ENCODE results near the gene SNU13.
"Not testable (repeated sequence)": the region's sequence is repeated elsewhere in the genome, so short reads cannot be mapped to it uniquely, and the experiment has no call there.

Gene SNU13

GRCh38 chr22:41634610-41635009 is 54.1 kb downstream of the SNU13 start:
- not testable (repeated sequence) for H2AK5ac ChIP-seq (ENCODE audit: low read depth, low read length); H2BK15ac ChIP-seq (ENCODE audit: low read length); H3K4me2 ChIP-seq (ENCODE audit: insufficient read depth, low read length, poor library complexity, severe bottlenecking); H3K18ac ChIP-seq (ENCODE audit: low read length); H2BK5ac ChIP-seq (ENCODE audit: low read length); H2BK120ac ChIP-seq (ENCODE audit: low read depth, low read length); H2AFZ ChIP-seq (ENCODE audit: low read length); H3K27me3 ChIP-seq (ENCODE audit: control insufficient read depth in 3 of 3, insufficient read depth in 3 of 3, low read depth in 1 of 3, low read length in 3 of 3); H4K8ac ChIP-seq (ENCODE audit: low read depth, low read length); H3K79me1 ChIP-seq (ENCODE audit: low read depth, low read length); H3K4ac ChIP-seq (ENCODE audit: low read length); H3K27ac ChIP-seq (replicated peaks; ENCODE audit: low read length); DNase-seq (ENCODE audit: low spot score); H3K14ac ChIP-seq (ENCODE audit: low read length); H2BK12ac ChIP-seq (ENCODE audit: low read length); H3K9me3 ChIP-seq (replicated peaks in 1 of 2; ENCODE audit: control insufficient read depth in 2 of 2, insufficient read depth in 1 of 2, low read depth in 1 of 2, low read length in 2 of 2); H3K4me1 ChIP-seq (ENCODE audit: control insufficient read depth in 2 of 2, insufficient read depth in 1 of 2, low read depth in 1 of 2, low read length in 2 of 2); H3K23ac ChIP-seq (ENCODE audit: low read depth, low read length, poor library complexity); H3K4me3 ChIP-seq (ENCODE audit: low read length in 2 of 2); H4K91ac ChIP-seq (ENCODE audit: low read depth, low read length, poor library complexity); H3K9ac ChIP-seq (ENCODE audit: low read depth, low read length, poor library complexity)
- no CpG with 5 or more reads among the region's 8 CpGs for WGBS, 2 donors (ENCODE audit: extremely low coverage in 2 of 2, insufficient read length in 2 of 2, insufficient replicate concordance in 1 of 2)
- H3K36me3 ChIP-seq (replicated peaks in 1 of 2; ENCODE audit: control insufficient read depth in 2 of 2, insufficient read depth in 2 of 2, low read length in 2 of 2): peaks cover 45 to 88% of the 10 kb centered on the region in 2 donors

GRCh38 chr22:41631615-41632014 is 57.1 kb downstream of the SNU13 start:
- not testable (repeated sequence) for H3K4ac ChIP-seq (ENCODE audit: low read length); H2BK15ac ChIP-seq (ENCODE audit: low read length); H3K27ac ChIP-seq (replicated peaks; ENCODE audit: low read length); DNase-seq (ENCODE audit: low spot score); H3K4me2 ChIP-seq (ENCODE audit: insufficient read depth, low read length, poor library complexity, severe bottlenecking); H3K79me1 ChIP-seq (ENCODE audit: low read depth, low read length); H3K9ac ChIP-seq (ENCODE audit: low read depth, low read length, poor library complexity); H4K8ac ChIP-seq (ENCODE audit: low read depth, low read length); H3K27me3 ChIP-seq (ENCODE audit: control insufficient read depth in 3 of 3, insufficient read depth in 3 of 3, low read depth in 1 of 3, low read length in 3 of 3); H3K23ac ChIP-seq (ENCODE audit: low read depth, low read length, poor library complexity); H3K4me3 ChIP-seq (ENCODE audit: low read length in 2 of 2); H3K14ac ChIP-seq (ENCODE audit: low read length); H2BK120ac ChIP-seq (ENCODE audit: low read depth, low read length); H3K4me1 ChIP-seq (ENCODE audit: control insufficient read depth in 2 of 2, insufficient read depth in 1 of 2, low read depth in 1 of 2, low read length in 2 of 2); H2AK5ac ChIP-seq (ENCODE audit: low read depth, low read length); H2BK12ac ChIP-seq (ENCODE audit: low read length); H2BK5ac ChIP-seq (ENCODE audit: low read length); H3K18ac ChIP-seq (ENCODE audit: low read length); H2AFZ ChIP-seq (ENCODE audit: low read length); H4K91ac ChIP-seq (ENCODE audit: low read depth, low read length, poor library complexity)
- WGBS, 2 donors (ENCODE audit: extremely low coverage in 2 of 2, insufficient read length in 2 of 2, insufficient replicate concordance in 1 of 2): no CpG with 5 or more reads among the region's 23 CpGs
- H3K36me3 ChIP-seq (replicated peaks in 1 of 2; ENCODE audit: control insufficient read depth in 2 of 2, insufficient read depth in 2 of 2, low read length in 2 of 2): peaks cover 45 to 88% of the 10 kb centered on the region in 2 donors
- peaks cover 6 to 21% of the 10 kb centered on the region in 2 donors for H3K9me3 ChIP-seq (replicated peaks in 1 of 2; ENCODE audit: control insufficient read depth in 2 of 2, insufficient read depth in 1 of 2, low read depth in 1 of 2, low read length in 2 of 2)

- not testable (repeated sequence) for H3K23ac ChIP-seq (ENCODE audit: low read depth, low read length, poor library complexity); H3K79me1 ChIP-seq (ENCODE audit: low read depth, low read length); H2AK5ac ChIP-seq (ENCODE audit: low read depth, low read length); H3K4me2 ChIP-seq (ENCODE audit: insufficient read depth, low read length, poor library complexity, severe bottlenecking); H2BK5ac ChIP-seq (ENCODE audit: low read length); H2BK12ac ChIP-seq (ENCODE audit: low read length); H4K8ac ChIP-seq (ENCODE audit: low read depth, low read length); DNase-seq (ENCODE audit: low spot score); H3K4ac ChIP-seq (ENCODE audit: low read length); H3K18ac ChIP-seq (ENCODE audit: low read length); H3K14ac ChIP-seq (ENCODE audit: low read length); H3K9ac ChIP-seq (ENCODE audit: low read depth, low read length, poor library complexity); H3K27me3 ChIP-seq (ENCODE audit: control insufficient read depth in 3 of 3, insufficient read depth in 3 of 3, low read depth in 1 of 3, low read length in 3 of 3); H3K4me3 ChIP-seq (ENCODE audit: low read length in 2 of 2); H2BK120ac ChIP-seq (ENCODE audit: low read depth, low read length); H4K91ac ChIP-seq (ENCODE audit: low read depth, low read length, poor library complexity); H2AFZ ChIP-seq (ENCODE audit: low read length); H3K27ac ChIP-seq (replicated peaks; ENCODE audit: low read length); H2BK15ac ChIP-seq (ENCODE audit: low read length); H3K4me1 ChIP-seq (ENCODE audit: control insufficient read depth in 2 of 2, insufficient read depth in 1 of 2, low read depth in 1 of 2, low read length in 2 of 2)
- Histone ChIP-seq H3K9me3 (replicated peaks in 1 of 2; ENCODE audit: control insufficient read depth in 2 of 2, insufficient read depth in 1 of 2, low read depth in 1 of 2, low read length in 2 of 2) (peaks cover 6 to 21% of the 10 kb centered on the region in 2 donors), H3K36me3 (replicated peaks in 1 of 2; ENCODE audit: control insufficient read depth in 2 of 2, insufficient read depth in 2 of 2, low read length in 2 of 2) (peaks cover 41 to 88% of the 10 kb centered on the region in 2 donors)
- no CpG with 5 or more reads among the region's 28 CpGs for WGBS, 2 donors (ENCODE audit: extremely low coverage in 2 of 2, insufficient read length in 2 of 2, insufficient replicate concordance in 1 of 2)
These were observed 57.6 kb downstream of the SNU13 start for GRCh38 chr22:41631115-41631514.

GRCh38 chr22:41625577-41625976 is 63.1 kb downstream of the SNU13 start:
- H3K36me3 ChIP-seq (replicated peaks in 1 of 2; ENCODE audit: control insufficient read depth in 2 of 2, insufficient read depth in 2 of 2, low read length in 2 of 2): peaks cover 40 to 83% of the 10 kb centered on the region in 2 donors

More at GRCh38 chr22:41625577-41625976, 63.1 kb downstream of the SNU13 start:
- Histone ChIP-seq H4K91ac (ENCODE audit: low read depth, low read length, poor library complexity) (no peak overlapping the region), H3K27me3 (ENCODE audit: control insufficient read depth in 3 of 3, insufficient read depth in 3 of 3, low read depth in 1 of 3, low read length in 3 of 3) (no peaks in the 10 kb centered on the region), H3K14ac (ENCODE audit: low read length) (no peak overlapping the region), H4K8ac (ENCODE audit: low read depth, low read length) (no peak overlapping the region), H2AFZ (ENCODE audit: low read length) (no peak overlapping the region), H3K9me3 (replicated peaks in 1 of 2; ENCODE audit: control insufficient read depth in 2 of 2, insufficient read depth in 1 of 2, low read depth in 1 of 2, low read length in 2 of 2) (peaks cover 6 to 21% of the 10 kb centered on the region in 2 donors), H3K23ac (ENCODE audit: low read depth, low read length, poor library complexity) (no peak overlapping the region), H3K18ac (ENCODE audit: low read length) (no peak overlapping the region), H3K4me3 (ENCODE audit: low read length in 2 of 2) (no peak overlapping the region), H2AK5ac (ENCODE audit: low read depth, low read length) (no peak overlapping the region), H2BK12ac (ENCODE audit: low read length) (no peak overlapping the region), H3K27ac (replicated peaks; ENCODE audit: low read length) (no peak overlapping the region), H2BK5ac (ENCODE audit: low read length) (no peak overlapping the region), H3K4me1 (ENCODE audit: control insufficient read depth in 2 of 2, insufficient read depth in 1 of 2, low read depth in 1 of 2, low read length in 2 of 2) (peaks cover 5% of the 10 kb centered on the region in 2 donors), H3K4me2 (ENCODE audit: insufficient read depth, low read length, poor library complexity, severe bottlenecking) (no peak overlapping the region), H2BK120ac (ENCODE audit: low read depth, low read length) (no peak overlapping the region), H2BK15ac (ENCODE audit: low read length) (no peak overlapping the region), H3K9ac (ENCODE audit: low read depth, low read length, poor library complexity) (no peak overlapping the region), H3K79me1 (ENCODE audit: low read depth, low read length) (peaks cover 12% of the 10 kb centered on the region), H3K4ac (ENCODE audit: low read length) (no peak overlapping the region)
- no peak for DNase-seq (ENCODE audit: low spot score)
- WGBS, 2 donors (ENCODE audit: extremely low coverage in 2 of 2, insufficient read length in 2 of 2, insufficient replicate concordance in 1 of 2): no CpG with 5 or more reads among the region's 7 CpGs
